ENCODE measurements around the gene GNB4.
A peak's percentile ranks its signal among the peaks of the same experiment; 100 is the strongest.

GNB4 gene

DNA sequence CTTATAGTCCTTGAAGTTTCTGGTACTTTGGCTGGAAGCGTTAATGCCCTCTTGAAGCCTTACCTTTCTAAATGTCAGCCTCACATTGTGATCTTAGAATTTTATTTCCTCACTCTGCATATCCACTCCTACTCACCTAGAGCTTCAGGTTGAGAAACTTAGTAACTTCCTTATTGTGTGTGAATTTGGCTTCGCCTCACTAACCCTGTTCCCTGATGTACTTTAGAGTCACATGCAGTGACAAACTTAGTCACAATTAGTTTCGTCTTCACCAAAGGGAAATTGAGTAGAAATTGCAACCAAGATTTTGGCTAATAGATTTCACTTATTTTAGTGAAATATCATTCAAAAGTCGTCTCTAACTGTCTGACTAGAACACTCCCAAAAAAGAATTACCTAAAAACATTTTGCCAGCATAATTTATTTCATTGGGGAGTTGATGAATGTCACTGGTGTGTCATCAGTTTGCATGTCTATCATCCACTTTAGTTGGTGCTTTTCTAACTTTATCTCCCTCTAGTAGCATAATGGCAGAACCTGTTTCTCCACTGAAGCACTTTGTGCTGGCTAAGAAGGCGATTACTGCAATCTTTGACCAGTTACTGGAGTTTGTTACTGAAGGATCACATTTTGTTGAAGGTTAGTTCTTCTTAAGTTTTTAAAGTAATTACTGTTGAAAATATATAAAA is 102.8 kb downstream of the GNB4 start:
- Histone ChIP-seq H3K27me3 (replicated peaks; ENCODE audit: insufficient read depth, low read length) (no peaks in the 10 kb centered on the region), H3K36me3 (replicated peaks; ENCODE audit: insufficient read depth, low read length) (no peaks in the 10 kb centered on the region; the same call in 1 of the 2 replicates), H3F3A (ENCODE audit: insufficient read depth, low read length) (peaks cover 8% of the 10 kb centered on the region; the same call in 1 of the 2 replicates), H3K9ac (ENCODE audit: low read length) (peak overlapping the region; percentile 65), H3K4me1 (ENCODE audit: low read length) (peaks cover 8% of the 10 kb centered on the region), H3K9me2 (replicated peaks; ENCODE audit: insufficient read depth, low read length) (no peaks in the 10 kb centered on the region), H3K27ac (ENCODE audit: low read length) (peak overlapping the region; percentile 51; the same call in 1 of the 2 replicates), H3K79me2 (ENCODE audit: low read length) (peaks cover 40% of the 10 kb centered on the region), H3K4me2 (ENCODE audit: low read depth, low read length) (peak overlapping the region; percentile 75), H4K20me1 (ENCODE audit: insufficient read depth, low read length) (no peaks in the 10 kb centered on the region), H2AFZ (ENCODE audit: low read length) (peak overlapping the region; percentile 95), H3K9me3 (replicated peaks; ENCODE audit: insufficient read depth, low read length) (no peaks in the 10 kb centered on the region), H3K4me3 (ENCODE audit: low read length) (peak overlapping the region; percentile 89)
- no peak for TF ChIP-seq EZH2phosphoT487 (IDR thresholded peaks at IDR 0.05; ENCODE audit: low read length)
- TF ChIP-seq, protein P1, sequence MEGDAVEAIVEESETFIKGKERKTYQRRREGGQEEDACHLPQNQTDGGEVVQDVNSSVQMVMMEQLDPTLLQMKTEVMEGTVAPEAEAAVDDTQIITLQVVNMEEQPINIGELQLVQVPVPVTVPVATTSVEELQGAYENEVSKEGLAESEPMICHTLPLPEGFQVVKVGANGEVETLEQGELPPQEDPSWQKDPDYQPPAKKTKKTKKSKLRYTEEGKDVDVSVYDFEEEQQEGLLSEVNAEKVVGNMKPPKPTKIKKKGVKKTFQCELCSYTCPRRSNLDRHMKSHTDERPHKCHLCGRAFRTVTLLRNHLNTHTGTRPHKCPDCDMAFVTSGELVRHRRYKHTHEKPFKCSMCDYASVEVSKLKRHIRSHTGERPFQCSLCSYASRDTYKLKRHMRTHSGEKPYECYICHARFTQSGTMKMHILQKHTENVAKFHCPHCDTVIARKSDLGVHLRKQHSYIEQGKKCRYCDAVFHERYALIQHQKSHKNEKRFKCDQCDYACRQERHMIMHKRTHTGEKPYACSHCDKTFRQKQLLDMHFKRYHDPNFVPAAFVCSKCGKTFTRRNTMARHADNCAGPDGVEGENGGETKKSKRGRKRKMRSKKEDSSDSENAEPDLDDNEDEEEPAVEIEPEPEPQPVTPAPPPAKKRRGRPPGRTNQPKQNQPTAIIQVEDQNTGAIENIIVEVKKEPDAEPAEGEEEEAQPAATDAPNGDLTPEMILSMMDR (IDR thresholded peaks at IDR 0.05; ENCODE audit: low read length): no peak
- TF ChIP-seq EZH2 (optimal IDR thresholded peaks at IDR 0.05; ENCODE audit: low read depth, low read length): no peak
- no peak for DNase-seq

DNA sequence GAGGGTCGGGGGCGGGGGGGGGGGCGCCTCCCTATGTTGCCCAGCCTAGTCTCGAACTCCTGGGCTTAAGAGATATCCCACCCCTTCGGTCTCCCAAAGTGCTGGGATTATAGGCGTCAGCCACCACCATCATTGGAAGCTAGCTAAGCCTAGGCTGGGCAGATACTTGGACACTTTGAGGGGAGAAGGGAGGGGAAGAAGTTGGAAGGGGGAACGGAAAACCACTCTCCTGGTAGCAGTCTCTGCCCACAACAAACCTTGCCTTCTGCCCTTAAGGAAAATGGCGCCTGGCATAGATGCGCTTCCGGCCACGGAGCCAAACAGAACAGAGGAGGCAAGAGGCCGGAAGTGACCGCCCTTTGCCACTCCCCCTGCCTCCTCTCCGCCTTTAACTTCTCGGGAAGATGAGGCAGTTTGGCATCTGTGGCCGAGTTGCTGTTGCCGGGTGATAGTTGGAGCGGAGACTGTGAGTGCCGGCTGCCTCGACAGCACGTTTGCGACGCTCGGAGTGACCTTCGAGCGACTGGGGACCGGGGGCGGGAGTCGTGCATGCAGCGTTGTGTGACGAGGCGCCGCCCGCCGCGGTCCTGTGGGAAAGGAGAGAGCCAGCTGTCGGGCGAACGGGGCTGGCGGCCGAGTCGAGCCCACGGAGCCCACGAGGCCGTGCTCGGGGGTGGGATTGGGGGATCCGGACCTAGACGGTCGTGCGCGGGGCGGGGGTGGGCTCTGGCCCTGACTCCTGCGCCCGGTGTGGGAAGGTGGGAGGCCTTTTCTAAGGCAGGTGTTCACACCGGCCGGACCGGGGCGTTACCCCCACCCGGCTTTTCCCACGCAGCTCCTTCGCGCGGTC is 103.7 kb downstream of the GNB4 start, which contains the start of gene MFN1:
Gene MFN1, plus strand, starts transcription at position 365 of the 850 bp plus-strand sequence. CDS start 1,143 bp downstream, outside the sequence.
- Histone ChIP-seq H3K79me2 (ENCODE audit: low read length) (peaks cover 40% of the 10 kb centered on the region), H3K9ac (ENCODE audit: low read length) (peak within 1 kb of the TSS; percentile 65)
- peak; percentile 97 for DNase-seq

More for the DNA sequence above, 103.7 kb downstream of the GNB4 start, which contains the start of gene MFN1:
- Histone ChIP-seq H3K36me3 (replicated peaks; ENCODE audit: insufficient read depth, low read length) (no peaks in the 10 kb centered on the region; the same call in 1 of the 2 replicates), H3K9me3 (replicated peaks; ENCODE audit: insufficient read depth, low read length) (no peaks in the 10 kb centered on the region), H3F3A (ENCODE audit: insufficient read depth, low read length) (peaks cover 8% of the 10 kb centered on the region; the same call in 1 of the 2 replicates), H2AFZ (ENCODE audit: low read length) (peak within 1 kb of the TSS; percentile 95), H3K27me3 (replicated peaks; ENCODE audit: insufficient read depth, low read length) (no peaks in the 10 kb centered on the region), H4K20me1 (ENCODE audit: insufficient read depth, low read length) (no peaks in the 10 kb centered on the region), H3K4me2 (ENCODE audit: low read depth, low read length) (peak within 1 kb of the TSS; percentile 75), H3K4me1 (ENCODE audit: low read length) (peaks cover 8% of the 10 kb centered on the region), H3K4me3 (ENCODE audit: low read length) (peak within 1 kb of the TSS; percentile 89), H3K27ac (ENCODE audit: low read length) (peak within 1 kb of the TSS; percentile 51; the same call in 1 of the 2 replicates), H3K9me2 (replicated peaks; ENCODE audit: insufficient read depth, low read length) (no peaks in the 10 kb centered on the region)
- TF ChIP-seq EZH2 (optimal IDR thresholded peaks at IDR 0.05; ENCODE audit: low read depth, low read length): no peak
- TF ChIP-seq, protein P1 (IDR thresholded peaks at IDR 0.05; ENCODE audit: low read length): no peak
- TF ChIP-seq EZH2phosphoT487 (IDR thresholded peaks at IDR 0.05; ENCODE audit: low read length): no peak

Measured in MM.1S (cell line).